ENCODE measurements around the gene VPS26A. TPM values are rescaled to one million over a fixed set of nuclear protein-coding genes. Genes with fewer than 3 reads are reported as not detected.

Gene VPS26A
- total and polyA plus RNA-seq, 2 experiments from 2014 or later: 29.0 to 41.6 TPM

DNA sequence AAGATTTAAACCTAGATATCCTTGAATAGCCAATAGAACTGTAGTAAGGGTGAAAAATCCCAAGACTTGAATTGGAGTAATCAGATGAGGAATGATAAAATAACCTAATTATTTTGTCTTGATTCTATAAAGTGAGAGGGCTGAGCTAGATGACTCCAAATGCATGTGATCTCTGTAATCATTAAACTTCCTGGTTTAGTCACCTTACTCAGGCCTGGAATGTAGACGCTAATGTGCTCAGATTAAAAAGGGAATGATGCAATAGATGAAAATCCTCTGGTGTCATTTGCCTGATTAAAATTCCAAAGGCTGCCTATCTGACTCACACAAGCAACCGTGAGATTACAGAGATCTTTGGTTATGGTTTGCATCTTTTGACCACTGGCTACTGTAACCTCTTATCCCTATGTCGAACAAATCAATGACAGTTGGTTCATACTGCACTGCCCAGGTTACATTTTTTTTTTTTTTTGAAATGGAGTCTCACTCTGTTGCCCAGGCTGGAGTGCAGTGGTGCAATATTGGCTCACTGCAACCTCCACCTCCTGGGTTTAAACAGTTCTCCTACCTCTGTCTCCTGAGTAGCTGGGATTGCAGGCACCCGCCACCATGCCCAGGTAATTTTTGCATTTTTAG lies 93.3 kb downstream of the VPS26A start:
- Histone ChIP-seq H2AFZ (no peak overlapping the region), H3F3A (replicated peaks; ENCODE audit: low read depth) (no peaks in the 10 kb centered on the region), H3K36me3 (ENCODE audit: insufficient read depth) (no peaks in the 10 kb centered on the region), H3K27ac (ENCODE audit: low read depth) (no peak overlapping the region), H3K4me1 (ENCODE audit: insufficient read depth) (no peaks in the 10 kb centered on the region), H3K9me2 (ENCODE audit: insufficient read depth) (no peaks in the 10 kb centered on the region), H4K20me1 (replicated peaks; ENCODE audit: insufficient read depth) (no peaks in the 10 kb centered on the region), H3K4me2 (no peak overlapping the region), H3K27me3 (ENCODE audit: insufficient read depth) (no peaks in the 10 kb centered on the region), H3K79me2 (replicated peaks; ENCODE audit: insufficient read depth) (no peaks in the 10 kb centered on the region), H3K4me3 (no peak overlapping the region)
- H3K36me3 Mint-ChIP-seq (ENCODE audit: low read depth): no peaks in the 10 kb centered on the region
- peaks cover 2% of the 10 kb centered on the region; the same call in 1 of the 3 replicates for H3K4me1 Mint-ChIP-seq
- H3K27me3 Mint-ChIP-seq (ENCODE audit: insufficient read depth, low read depth, poor library complexity): no peaks in the 10 kb centered on the region
- no peak for TF ChIP-seq EZH2phosphoT487 (IDR thresholded peaks at IDR 0.05; ENCODE audit: unreplicated experiment)
- no peak for TF ChIP-seq POLR2AphosphoS5 (IDR thresholded peaks at IDR 0.05; ENCODE audit: low read depth)
- no peak for TF ChIP-seq NANOG (IDR thresholded peaks at IDR 0.05; ENCODE audit: borderline replicate concordance)
- no peak for TF ChIP-seq ZNF331 (CRISPR knock-in tag; IDR thresholded peaks at IDR 0.05; ENCODE audit: low read depth)
- TF ChIP-seq, protein P1, sequence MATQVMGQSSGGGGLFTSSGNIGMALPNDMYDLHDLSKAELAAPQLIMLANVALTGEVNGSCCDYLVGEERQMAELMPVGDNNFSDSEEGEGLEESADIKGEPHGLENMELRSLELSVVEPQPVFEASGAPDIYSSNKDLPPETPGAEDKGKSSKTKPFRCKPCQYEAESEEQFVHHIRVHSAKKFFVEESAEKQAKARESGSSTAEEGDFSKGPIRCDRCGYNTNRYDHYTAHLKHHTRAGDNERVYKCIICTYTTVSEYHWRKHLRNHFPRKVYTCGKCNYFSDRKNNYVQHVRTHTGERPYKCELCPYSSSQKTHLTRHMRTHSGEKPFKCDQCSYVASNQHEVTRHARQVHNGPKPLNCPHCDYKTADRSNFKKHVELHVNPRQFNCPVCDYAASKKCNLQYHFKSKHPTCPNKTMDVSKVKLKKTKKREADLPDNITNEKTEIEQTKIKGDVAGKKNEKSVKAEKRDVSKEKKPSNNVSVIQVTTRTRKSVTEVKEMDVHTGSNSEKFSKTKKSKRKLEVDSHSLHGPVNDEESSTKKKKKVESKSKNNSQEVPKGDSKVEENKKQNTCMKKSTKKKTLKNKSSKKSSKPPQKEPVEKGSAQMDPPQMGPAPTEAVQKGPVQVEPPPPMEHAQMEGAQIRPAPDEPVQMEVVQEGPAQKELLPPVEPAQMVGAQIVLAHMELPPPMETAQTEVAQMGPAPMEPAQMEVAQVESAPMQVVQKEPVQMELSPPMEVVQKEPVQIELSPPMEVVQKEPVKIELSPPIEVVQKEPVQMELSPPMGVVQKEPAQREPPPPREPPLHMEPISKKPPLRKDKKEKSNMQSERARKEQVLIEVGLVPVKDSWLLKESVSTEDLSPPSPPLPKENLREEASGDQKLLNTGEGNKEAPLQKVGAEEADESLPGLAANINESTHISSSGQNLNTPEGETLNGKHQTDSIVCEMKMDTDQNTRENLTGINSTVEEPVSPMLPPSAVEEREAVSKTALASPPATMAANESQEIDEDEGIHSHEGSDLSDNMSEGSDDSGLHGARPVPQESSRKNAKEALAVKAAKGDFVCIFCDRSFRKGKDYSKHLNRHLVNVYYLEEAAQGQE (IDR thresholded peaks at IDR 0.05; ENCODE audit: unreplicated experiment): no peak
- TF ChIP-seq ZNF114 (CRISPR knock-in tag; IDR thresholded peaks at IDR 0.05): no peak
- H3K27ac Mint-ChIP-seq: no peak overlapping the region
- H3K9me3 Mint-ChIP-seq: no peaks in the 10 kb centered on the region
- H3K4me3 Mint-ChIP-seq: no peak overlapping the region
- ATAC-seq (no peak), DNase-seq (ENCODE audit: low spot score) (no peak)

DNA sequence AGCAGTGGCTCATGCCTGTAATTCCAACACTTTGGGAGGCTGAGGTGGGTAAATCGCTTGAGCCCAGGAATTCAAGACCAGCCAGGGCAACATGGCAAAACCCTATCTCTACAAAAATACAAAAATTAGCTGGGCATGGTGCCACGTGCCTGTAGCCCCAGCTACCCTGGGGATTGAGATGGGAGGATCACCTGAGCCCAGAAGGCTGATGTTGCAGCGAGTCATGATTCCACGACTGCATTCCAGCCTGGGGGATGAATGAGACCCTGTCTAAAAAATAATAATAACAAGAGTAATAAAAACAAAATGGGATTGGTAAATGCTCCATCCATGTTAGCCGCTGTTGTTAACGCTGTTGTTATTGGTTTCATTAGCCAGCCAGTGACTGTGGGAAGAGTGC lies 94.9 kb downstream of the VPS26A start:
- Histone ChIP-seq H3F3A (replicated peaks; ENCODE audit: low read depth) (no peaks in the 10 kb centered on the region), H4K20me1 (replicated peaks; ENCODE audit: insufficient read depth) (no peaks in the 10 kb centered on the region), H2AFZ (no peak overlapping the region), H3K9me2 (ENCODE audit: insufficient read depth) (no peaks in the 10 kb centered on the region), H3K27me3 (ENCODE audit: insufficient read depth) (no peaks in the 10 kb centered on the region), H3K4me1 (ENCODE audit: insufficient read depth) (no peaks in the 10 kb centered on the region), H3K79me2 (replicated peaks; ENCODE audit: insufficient read depth) (no peaks in the 10 kb centered on the region), H3K36me3 (ENCODE audit: insufficient read depth) (no peaks in the 10 kb centered on the region), H3K4me3 (no peak overlapping the region), H3K27ac (ENCODE audit: low read depth) (no peak overlapping the region), H3K4me2 (no peak overlapping the region)
- DNase-seq (ENCODE audit: low spot score) (no peak), ATAC-seq (no peak)
- no peaks in the 10 kb centered on the region for H3K36me3 Mint-ChIP-seq (ENCODE audit: low read depth)
- no peak overlapping the region for H3K27ac Mint-ChIP-seq
- no peaks in the 10 kb centered on the region for H3K9me3 Mint-ChIP-seq
- peaks cover 7% of the 10 kb centered on the region for H3K4me1 Mint-ChIP-seq
- H3K27me3 Mint-ChIP-seq (ENCODE audit: insufficient read depth, low read depth, poor library complexity): no peaks in the 10 kb centered on the region
- no peak overlapping the region for H3K4me3 Mint-ChIP-seq
- TF ChIP-seq, protein P1 (IDR thresholded peaks at IDR 0.05; ENCODE audit: unreplicated experiment): no peak
- TF ChIP-seq EZH2 (IDR thresholded peaks at IDR 0.05; ENCODE audit: low read depth, unreplicated experiment) (no peak), NANOG (IDR thresholded peaks at IDR 0.05; ENCODE audit: borderline replicate concordance) (no peak), ZNF331 (CRISPR knock-in tag; IDR thresholded peaks at IDR 0.05; ENCODE audit: low read depth) (no peak), EZH2phosphoT487 (IDR thresholded peaks at IDR 0.05; ENCODE audit: unreplicated experiment) (no peak)

All from GM23338 (cell line).